GM18498 (cell line): ENCODE data around the gene LRRTM4.
"Not testable (repeated sequence)": the region's sequence is repeated elsewhere in the genome, so short reads cannot be mapped to it uniquely, and the experiment has no call there.

ENCODE experiments used
- ATAC-seq: cut with Tn5 transposase; IDR thresholded peaks from one replicate; pipeline ENCODE4 v1.9.1; 2021; ENCODE audit warnings: mild to moderate bottlenecking, moderate library complexity; ENCODE audit not compliant: unreplicated experiment

LRRTM4 gene

DNA sequence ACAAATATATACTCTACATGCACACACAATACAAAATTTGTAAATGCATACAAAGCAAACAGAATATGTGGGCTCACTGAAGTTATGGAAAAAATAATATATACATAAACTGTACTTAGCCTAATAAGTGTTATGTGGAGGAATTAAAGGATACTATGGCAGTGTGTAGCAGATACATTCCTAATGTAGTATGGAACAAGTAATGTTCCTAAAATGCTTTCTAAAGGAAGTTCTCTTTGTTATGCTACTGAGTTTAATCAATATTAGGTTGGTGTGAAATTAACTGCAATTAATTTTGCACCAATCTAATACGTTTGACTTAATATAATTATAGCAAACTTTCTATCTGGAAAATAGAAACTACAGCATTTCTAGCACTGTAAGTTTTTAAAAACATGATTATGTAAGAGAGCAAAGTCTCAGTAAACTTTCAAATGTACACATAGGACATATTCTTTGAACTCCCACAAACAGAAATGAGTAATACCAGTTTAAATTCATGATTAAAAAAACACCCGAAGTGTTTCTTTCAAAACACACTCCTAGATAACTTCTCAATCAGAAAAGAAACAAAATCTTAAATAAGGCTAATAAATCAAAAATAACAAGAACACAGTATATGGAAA, 331.3 kb downstream of the LRRTM4 start:
- ATAC-seq, result no peak

GRCh38 chr2:77185052-77185451, 337.1 kb downstream of the LRRTM4 start:
- ATAC-seq, result no peak

- ATAC-seq, result no peak
These were observed 342.9 kb downstream of the LRRTM4 start for GRCh38 chr2:77179297-77179696.

DNA sequence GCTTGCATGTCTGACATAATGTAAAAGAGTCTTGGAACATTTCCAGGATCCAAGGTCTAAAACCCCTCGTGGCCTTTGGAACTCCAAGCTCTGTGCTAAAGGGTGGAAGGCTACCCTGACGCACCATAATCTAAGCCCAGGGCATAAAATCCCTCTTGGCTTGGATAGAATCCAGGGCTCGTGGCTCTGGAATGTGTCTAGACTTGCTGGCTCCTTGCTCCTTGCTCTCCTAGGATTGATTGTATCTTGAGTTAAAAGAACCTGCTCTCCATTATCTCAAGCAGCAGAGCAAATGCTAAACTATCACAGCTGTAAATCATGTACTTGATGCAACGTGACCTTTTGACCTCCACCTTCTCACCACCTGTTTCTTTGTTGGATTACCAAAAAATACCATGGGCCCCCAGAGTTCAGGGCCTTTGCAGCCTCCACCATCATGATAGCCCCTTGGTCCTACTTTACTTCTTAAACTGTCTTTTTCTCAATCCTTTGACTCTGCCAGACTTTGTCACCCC, 346.9 kb downstream of the LRRTM4 start:
- ATAC-seq, result not testable (repeated sequence)

DNA sequence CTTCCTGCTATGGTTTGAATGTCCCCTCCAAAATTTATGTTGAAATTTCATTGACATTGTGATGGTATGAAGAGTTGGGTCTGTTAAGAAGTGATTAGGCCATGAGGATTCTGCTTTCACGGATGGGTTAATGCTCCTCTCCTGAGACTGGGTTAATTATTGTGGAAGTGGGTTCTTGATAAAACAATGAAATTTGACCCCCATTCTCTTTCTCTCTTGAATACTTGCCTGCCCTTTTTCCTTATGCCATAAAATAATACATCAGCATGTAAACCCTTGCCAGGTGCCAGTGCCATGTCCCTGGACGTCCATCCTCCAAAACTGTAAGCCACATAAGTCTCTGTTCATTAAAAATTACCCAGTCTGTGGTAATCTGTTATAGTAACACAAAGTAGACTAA, 352.8 kb downstream of the LRRTM4 start:
- no peak for ATAC-seq

DNA sequence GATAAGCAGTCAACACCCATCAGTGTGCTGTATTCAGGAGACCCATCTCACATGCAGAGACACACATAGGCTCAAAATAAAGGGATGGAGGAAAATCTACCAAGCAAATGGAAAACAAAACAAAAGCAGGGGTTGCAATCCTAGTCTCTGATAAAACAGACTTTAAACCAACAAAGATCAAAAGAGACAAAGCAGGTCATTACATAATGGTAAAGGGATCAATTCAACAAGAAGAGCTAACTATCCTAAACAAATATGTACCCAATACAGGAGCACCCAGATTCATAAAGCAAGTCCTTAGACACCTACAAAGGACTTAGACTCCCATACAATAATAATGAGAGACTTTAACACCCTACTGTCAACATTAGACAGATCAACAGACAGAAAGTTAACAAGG, 358.2 kb downstream of the LRRTM4 start:
- ATAC-seq, result not testable (repeated sequence)

DNA sequence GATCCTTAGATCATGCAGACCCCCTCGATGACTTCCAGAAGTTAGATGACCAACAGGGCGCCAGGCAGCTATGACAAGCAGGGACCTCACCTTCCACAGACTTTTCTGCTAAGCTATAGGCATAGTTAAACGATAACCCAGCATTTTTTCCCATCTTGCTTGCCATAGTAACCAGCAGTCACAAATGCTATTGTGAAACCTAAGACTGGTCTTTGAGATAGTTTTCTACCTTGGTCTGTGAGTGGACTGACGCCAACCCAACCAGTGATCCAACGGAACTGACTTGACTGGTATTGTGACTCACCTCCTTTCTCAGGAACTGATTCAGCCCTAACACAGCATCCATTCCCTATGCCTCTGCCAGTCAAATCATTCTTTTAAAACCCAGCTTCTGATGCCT, 361.2 kb downstream of the LRRTM4 start:
- no peak for ATAC-seq

DNA sequence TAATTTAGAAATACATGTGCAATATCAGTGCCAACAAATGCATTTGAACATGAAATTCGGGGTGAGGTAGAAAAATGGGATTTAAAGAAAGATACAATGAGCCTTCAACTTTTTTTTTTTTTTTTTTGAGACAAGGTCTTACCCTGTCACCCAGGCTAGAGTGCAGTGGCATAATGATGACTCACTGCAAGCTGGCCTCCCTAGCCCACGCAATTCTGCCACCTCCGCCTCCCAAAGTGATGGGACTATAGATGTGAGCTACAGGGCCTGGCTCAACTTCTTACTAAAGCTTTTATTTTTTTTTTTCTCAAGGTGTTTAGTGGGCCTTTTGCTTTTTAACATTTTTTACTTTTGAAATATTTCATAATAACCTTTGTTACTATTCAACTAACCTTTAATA, 365.6 kb downstream of the LRRTM4 start:
- ATAC-seq, result no peak

- no peak for ATAC-seq
These were observed 366.7 kb downstream of the LRRTM4 start for GRCh38 chr2:77155511-77155910.

DNA sequence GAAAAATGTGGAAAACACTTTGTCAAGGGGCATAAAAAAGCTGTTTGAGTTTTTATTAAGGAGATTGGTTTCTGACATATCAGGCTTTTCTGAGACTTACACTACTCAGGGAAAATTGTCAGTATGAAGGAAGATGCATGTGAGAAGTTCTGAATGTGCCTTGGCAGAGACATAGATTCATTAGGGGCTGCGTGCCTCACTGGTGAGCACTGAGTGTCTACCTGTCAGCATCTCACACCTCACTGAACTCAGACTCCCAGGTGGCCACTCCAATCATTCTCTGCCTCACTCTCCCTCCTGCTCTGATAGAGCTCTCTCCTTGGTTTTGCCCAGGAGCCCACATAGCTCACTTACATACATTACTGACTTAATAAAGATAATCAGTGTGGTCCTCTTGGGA, 372.6 kb downstream of the LRRTM4 start:
- ATAC-seq, result no peak

- no peak for ATAC-seq
These were observed 375.0 kb downstream of the LRRTM4 start for GRCh38 chr2:77147153-77147552.

DNA sequence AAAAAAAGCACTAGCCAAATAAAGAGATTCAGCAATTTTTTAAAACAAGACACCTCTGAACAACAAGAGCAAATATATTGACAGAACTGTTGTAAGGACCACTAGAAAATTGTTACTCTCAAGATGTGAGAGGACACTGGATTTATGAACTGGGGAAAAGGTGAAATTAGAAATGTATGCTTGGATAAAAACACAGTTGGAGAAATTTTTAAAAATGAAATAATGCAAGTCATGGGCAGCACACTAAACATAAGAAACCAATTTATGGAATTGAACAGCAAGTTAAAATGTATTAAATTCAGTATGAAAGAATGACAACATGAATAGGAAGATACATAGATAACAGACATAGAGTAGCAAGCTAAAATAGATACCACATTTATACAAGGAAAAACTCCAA, 377.4 kb downstream of the LRRTM4 start:
- no peak for ATAC-seq

DNA sequence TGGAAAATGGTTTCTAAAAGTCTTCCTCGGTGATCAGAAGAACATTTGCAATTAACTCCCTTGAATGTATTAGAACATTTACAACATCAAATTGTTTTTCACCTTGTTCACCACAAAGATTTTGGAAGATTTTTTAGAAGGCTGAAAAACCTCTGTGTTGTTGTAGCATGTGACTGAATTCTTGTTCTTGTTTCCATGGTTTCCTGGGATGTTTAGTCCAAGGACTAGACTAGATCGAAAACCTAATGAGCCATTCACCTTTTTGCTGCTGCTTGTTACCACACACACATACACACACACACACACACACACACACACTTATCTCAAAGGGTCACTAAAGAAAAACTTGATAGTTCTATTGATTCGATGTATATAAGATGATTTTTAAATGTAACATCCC, 380.0 kb downstream of the LRRTM4 start:
- no peak for ATAC-seq

GRCh38 chr2:77128479-77128878, 393.7 kb downstream of the LRRTM4 start:
- ATAC-seq, result not testable (repeated sequence)

GRCh38 chr2:77127345-77127744, 394.8 kb downstream of the LRRTM4 start:
- no peak for ATAC-seq

DNA sequence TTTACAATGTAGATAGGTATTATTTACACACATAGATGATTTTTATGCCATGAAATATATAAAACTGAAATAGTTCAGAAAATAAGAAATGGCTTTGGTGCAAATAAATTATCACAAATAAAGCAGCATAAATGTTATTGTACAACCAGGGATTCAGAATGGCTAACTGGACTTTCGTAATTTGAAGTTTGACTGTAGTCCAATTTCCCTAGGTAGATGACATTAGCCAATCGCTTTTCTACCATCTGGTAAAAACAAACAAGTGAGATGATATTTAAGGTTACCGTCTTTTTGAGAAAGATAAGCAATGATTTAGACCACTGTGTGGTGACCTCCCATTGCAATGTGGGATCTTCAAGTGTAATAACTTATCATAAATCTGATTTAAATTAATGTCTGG, 400.7 kb downstream of the LRRTM4 start:
- ATAC-seq, result no peak

DNA sequence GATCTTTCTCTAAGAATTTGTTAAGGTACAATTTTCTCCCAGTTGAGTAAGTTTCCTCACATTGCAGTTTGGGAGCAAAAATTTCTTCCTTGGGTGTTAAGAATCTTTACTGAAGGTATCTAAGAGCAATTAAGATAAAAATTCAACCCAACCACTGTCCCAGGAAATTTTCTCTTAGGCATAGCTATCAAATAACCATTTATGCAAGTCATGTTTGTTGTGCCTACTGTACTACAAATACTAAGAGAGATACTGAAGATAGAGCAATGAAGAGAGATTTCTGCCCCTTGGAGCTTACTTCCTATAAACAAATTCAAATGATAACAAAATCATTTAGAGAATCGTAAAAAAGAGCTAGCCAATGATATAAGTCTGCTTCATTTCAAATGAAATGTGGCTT, 402.8 kb downstream of the LRRTM4 start:
- ATAC-seq, result no peak

- ATAC-seq, result no peak
These were observed 413.3 kb downstream of the LRRTM4 start for GRCh38 chr2:77108915-77109314.

DNA sequence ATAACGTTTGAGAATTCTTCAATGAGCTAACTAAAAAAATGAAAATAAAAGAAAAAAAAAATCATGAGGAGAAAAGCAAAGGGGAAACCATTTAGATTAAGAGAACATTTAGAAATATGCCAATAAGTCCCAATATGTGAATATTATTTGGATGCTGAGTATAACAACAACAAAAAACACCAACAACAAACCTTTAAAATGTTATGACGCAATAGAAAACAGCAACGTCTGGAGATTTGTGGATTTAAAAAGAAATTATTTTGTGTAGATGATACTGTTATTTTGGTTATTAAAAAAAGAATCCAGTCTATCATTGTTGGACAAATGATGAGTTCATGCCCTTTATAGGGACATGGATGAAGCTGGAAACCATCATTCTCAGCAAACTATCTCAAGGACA, 417.2 kb downstream of the LRRTM4 start:
- no peak for ATAC-seq

GRCh38 chr2:77104554-77104953, 417.6 kb downstream of the LRRTM4 start:
- ATAC-seq, result no peak

GRCh38 chr2:77102927-77103326, 419.2 kb downstream of the LRRTM4 start:
- no peak for ATAC-seq

GRCh38 chr2:77101796-77102452, 420.3 kb downstream of the LRRTM4 start:
- no peak for ATAC-seq

GRCh38 chr2:77099961-77100360, 422.2 kb downstream of the LRRTM4 start:
- no peak for ATAC-seq
